Activated CD8-positive, alpha-beta memory T cell treated with anti-CD3 and anti-CD28 coated beads for 24 hours (primary cell): ENCODE measurements around the gene BCL2L2.

Experiments used
- DNase-seq: peaks from one replicate; pipeline ENCODE4 v3.0.0-alpha.2; 2020

BCL2L2 gene

GRCh38 chr14:23357261-23357660 is 50.6 kb downstream of the BCL2L2 start:
- DNase-seq: no peak

- peak; percentile 15 for DNase-seq
These were observed 51.4 kb downstream of the BCL2L2 start for GRCh38 chr14:23358042-23358441.

GRCh38 chr14:23358553-23359166 is 52.0 kb downstream of the BCL2L2 start:
- no peak for DNase-seq

GRCh38 chr14:23359167-23359626 is 52.6 kb downstream of the BCL2L2 start:
- no peak for DNase-seq

- DNase-seq: no peak
These were observed 53.3 kb downstream of the BCL2L2 start for GRCh38 chr14:23359722-23360447.

- DNase-seq: no peak
These were observed 53.9 kb downstream of the BCL2L2 start for GRCh38 chr14:23360496-23360895.

GRCh38 chr14:23361320-23361719 is 54.7 kb downstream of the BCL2L2 start:
- no peak for DNase-seq
